SK-N-MC (cell line): ENCODE measurements around the gene CEND1.

Source experiments
- DNase-seq: peaks from one replicate; pipeline ENCODE4 v3.0.0-alpha.2; 2011; ENCODE audit warnings: low read depth, low spot score
- H3K27ac ChIP-seq: fragments of 200-600 bp; sonication (generic); 2 replicates; pipeline ENCODE4 v1.5.1; 2016; ENCODE audit warnings: mixed run types
- H3K36me3 ChIP-seq: fragments of 200-600 bp; sonication (generic); 2 replicates; pipeline ENCODE4 v1.6.1; 2017; ENCODE audit warnings: antibody characterized with exemption, low read length, mixed read lengths; ENCODE audit not compliant: insufficient read depth
- H3K4me3 ChIP-seq: fragments of 200-600 bp; sonication (generic); 2 replicates; pipeline ENCODE4 v1.5.1; 2016
- H3K9ac ChIP-seq: fragments of 200-600 bp; sonication (generic); 2 replicates; pipeline ENCODE4 v1.8.0; 2017; ENCODE audit warnings: mixed run types, mixed read lengths; ENCODE audit not compliant: insufficient read length
- H3K9me3 ChIP-seq: fragments of 200-600 bp; sonication (generic); 2 replicates; pipeline ENCODE4 v1.6.1; 2017; ENCODE audit warnings: low read depth, mild to moderate bottlenecking, antibody characterized with exemption, low read length, moderate library complexity, mixed read lengths
- EZH2 ChIP-seq: fragments of 200-600 bp; sonication (generic); IDR thresholded peaks from one replicate; pipeline ENCODE4 v1.6.1; 2017; ENCODE audit warnings: antibody characterized with exemption
- FOXP2 ChIP-seq: optimal IDR thresholded peaks from 2 replicates; pipeline ENCODE3; 2011; ENCODE audit warnings: mild to moderate bottlenecking, moderate library complexity; ENCODE audit not compliant: insufficient read depth; ENCODE audit errors: extremely low read length, control extremely low read depth
- POLR2AphosphoS5 ChIP-seq: IDR thresholded peaks from 2 replicates; pipeline ENCODE4 v1.6.1; 2012; ENCODE audit warnings: mild to moderate bottlenecking, low read depth, low read length, borderline replicate concordance

CEND1 gene

DNA sequence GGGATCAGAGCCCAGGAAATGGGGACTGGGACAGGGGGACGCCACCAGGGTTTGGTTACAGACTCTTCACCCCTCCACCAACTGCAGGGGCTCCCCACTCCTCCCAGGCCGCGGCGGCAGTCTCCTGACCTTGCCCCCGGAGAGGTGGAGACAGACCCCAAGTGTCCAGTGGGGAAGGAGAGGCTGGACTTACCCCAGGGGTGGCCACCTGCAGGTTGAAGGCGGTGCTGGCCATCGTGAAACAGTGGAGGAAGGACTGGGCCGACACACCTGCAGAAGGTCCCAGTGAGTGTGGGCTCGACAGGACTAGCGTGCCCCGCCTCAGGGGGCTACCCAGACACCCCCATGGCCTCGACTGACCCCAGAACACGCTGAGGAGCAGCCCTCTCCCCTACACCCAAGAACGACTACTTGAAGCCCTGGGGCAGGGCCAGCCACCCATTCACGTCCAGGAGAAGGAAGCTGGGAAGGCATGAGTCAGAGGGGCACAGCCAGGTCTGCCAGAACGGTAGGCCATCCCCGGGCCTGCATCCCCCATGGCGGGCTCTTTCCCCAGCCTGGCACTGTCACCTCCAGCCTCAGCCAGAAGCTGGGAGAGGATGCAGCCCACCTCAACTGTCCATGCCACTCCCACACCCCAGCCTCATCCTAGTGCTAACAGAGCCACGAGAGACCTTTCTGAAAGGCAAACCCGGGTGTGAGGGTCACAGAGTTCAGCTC is 14.9 kb downstream of the CEND1 start:
- no peak overlapping the region for H3K9ac ChIP-seq
- no peak overlapping the region for H3K27ac ChIP-seq
- no peak overlapping the region for H3K4me3 ChIP-seq
- no peaks in the 10 kb centered on the region for H3K9me3 ChIP-seq
- DNase-seq: no peak
- peaks cover 37% of the 10 kb centered on the region; the same call in 1 of the 2 replicates for H3K36me3 ChIP-seq
- TF ChIP-seq FOXP2 (no peak), EZH2 (no peak), POLR2AphosphoS5 (no peak)

DNA sequence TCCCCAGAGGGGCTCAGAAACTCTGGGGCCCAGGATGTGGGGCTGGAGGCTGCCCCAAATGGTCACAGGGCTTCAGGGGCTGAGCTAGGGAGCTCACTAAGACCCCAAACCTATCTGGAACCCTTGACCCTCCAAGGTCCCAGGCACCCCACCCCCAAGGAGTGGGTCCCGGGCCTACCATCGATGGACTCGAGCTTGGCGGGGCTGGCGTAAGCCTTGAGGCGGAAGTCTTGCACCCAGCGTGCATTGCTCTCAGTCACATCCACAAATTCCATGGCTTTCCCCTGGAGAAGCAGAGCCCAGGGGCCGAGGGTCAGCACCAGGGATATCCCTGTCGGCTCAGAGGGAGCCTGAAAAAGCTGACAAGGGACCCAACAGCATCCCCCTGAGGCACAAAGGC is 16.1 kb downstream of the CEND1 start:
- H3K4me3 ChIP-seq: no peak overlapping the region
- no peaks in the 10 kb centered on the region for H3K9me3 ChIP-seq
- no peak for DNase-seq
- no peak overlapping the region for H3K9ac ChIP-seq
- H3K27ac ChIP-seq: no peak overlapping the region
- no peak for TF ChIP-seq EZH2
- peaks cover 40% of the 10 kb centered on the region; the same call in 1 of the 2 replicates for H3K36me3 ChIP-seq

DNA sequence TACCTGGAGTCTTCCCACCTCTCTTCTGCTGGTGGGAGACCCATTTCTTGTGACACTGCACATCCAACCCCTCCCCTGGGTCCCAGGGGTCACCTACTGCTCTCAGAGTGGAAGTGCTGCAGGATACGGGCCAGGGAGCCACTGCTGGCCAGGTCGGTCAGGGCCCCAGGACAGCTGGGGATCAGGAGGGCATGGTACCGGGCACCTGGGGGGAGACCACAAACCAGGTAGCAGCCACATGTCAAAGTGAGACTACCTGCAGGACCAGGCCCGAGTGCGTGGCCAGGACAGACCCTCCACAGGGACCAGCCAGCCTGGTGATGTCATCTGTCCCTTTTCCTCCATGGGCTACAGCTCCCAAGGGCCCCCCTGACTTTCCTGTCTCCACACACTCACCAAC is 16.5 kb downstream of the CEND1 start:
- TF ChIP-seq FOXP2 (no peak), EZH2 (no peak), POLR2AphosphoS5 (no peak)
- no peak overlapping the region for H3K27ac ChIP-seq
- no peak for DNase-seq
- H3K4me3 ChIP-seq: no peak overlapping the region
- no peak overlapping the region for H3K9ac ChIP-seq
- no peaks in the 10 kb centered on the region for H3K9me3 ChIP-seq
- peaks cover 40% of the 10 kb centered on the region; the same call in 1 of the 2 replicates for H3K36me3 ChIP-seq

DNA sequence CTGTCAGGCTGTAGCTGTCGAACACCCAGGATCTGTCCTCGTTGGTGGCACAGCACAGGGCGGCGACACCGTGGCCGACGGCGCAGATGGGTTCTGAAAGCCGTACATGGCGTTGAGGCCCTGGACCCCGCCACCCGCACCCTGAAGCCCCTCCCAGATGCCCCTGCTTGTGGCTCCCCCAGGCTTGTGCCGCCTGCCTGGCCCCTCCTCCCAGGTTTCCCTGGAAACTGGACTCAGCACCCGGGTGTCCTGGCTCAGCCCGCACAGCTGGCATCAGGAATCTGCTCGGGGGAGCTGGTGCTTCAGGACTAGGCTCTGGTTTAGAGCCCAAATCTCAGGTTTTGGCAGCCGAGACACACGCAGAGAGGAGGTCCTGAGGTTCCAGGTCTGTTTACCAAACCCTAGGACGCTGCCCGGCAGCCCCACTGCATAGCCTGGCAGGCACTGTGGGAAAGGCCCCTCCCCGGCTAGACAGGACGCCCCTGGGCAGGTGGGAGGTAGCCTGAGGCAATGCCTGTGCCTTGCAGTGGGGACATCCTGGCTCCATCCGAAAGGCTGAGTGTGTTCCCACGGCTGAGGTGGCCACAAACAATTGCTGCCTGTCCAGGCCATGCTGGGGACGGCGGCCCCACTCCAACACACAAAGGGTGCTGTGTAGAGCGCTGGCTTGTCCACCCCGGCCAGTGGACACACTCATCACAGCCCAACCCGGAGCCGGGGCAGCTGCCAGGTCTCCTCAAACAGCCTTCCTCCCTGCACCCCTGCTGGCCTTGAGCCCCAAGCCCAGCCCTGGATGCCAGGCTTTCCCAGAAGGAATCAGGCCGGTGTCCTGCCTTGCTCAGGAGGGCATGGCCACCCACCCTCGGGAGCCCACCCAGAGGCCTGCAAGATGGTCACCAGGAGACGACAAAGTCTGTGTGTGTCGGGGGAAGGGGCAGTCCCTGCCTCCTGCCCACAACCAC is 17.2 kb downstream of the CEND1 start:
- H3K9me3 ChIP-seq: no peaks in the 10 kb centered on the region
- no peak overlapping the region for H3K4me3 ChIP-seq
- H3K9ac ChIP-seq: no peak overlapping the region
- TF ChIP-seq FOXP2 (no peak), EZH2 (no peak), POLR2AphosphoS5 (no peak)
- peaks cover 40% of the 10 kb centered on the region; the same call in 1 of the 2 replicates for H3K36me3 ChIP-seq
- no peak overlapping the region for H3K27ac ChIP-seq
- DNase-seq: no peak

DNA sequence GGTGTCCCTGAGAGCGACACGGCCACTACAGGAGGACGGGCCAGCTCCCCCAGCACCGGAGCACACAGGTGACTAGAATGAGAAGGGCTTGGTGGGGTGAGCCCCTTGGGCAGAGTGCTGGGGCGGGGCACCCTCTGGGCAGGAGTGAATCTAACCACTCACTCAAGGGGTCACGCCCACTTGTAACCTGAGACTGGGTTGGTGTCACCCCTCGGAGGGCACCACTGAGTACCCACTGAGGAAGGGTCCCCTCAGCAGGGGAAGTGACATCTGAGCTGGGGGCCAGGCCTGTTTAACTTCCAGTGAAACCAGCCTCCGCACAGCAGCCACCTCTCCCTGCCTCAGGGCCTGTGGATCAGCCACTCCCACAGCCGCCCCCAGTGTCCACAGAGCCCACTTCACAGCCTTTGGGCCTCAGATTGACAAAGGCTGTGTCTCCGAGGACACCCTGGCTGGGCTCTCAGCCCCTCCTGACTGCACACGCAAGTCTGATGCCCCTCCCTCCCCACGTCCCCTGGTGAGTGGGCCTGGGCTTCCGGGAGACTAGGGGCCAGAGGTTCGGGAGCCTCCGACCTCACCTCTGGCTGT is 18.2 kb downstream of the CEND1 start:
- no peak overlapping the region for H3K9ac ChIP-seq
- peaks cover 45% of the 10 kb centered on the region; the same call in 1 of the 2 replicates for H3K36me3 ChIP-seq

DNA sequence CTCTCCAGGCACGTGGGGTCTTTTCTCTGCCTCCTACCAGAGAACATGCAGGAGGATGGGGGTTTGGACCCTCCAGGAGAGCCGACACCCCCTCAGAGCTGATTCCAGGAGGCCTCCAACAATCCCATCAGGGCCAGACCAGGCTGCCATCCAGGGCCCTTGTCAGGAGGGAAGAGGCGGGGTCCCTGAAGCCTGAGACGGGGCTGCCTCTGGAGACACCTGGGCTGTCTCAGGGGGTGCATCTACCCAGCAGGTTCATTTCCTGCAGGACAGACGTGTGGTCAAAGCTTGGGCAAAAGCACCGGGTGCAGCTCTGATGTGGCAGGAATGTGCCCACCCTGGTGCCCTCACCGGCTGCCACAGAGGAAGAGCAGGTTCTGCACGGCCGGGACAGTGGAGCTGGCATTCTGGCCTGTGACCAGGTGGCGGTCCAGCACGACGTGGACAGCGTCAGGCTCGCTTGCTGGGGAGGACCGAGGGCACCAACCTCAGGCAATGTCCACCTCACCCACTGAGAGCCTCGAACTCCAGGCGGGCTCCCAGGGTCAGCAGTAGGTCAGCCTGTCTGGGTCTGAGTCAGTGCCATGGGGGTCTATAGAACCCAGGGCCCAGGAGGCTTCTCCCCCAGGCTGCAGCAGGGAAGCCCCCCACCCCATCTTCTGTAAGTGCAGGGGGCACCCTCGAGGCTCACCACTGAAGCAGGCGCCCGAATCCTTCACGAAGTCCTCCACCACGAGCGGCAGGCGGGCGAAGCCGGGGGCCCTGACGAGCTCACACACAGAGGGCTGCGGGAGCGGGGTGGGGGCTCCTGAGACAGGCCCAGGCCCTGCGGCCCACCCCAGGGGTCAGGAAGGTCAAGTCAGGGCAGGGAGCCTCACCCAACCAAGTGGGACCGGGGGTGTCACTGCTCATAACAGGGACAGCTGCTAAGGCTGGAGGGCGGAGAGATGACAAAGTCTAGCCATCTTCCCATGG is 19.0 kb downstream of the CEND1 start:
- TF ChIP-seq FOXP2: no peak
- no peak for TF ChIP-seq EZH2
- TF ChIP-seq POLR2AphosphoS5: no peak
- H3K9me3 ChIP-seq: no peaks in the 10 kb centered on the region
- no peak for DNase-seq
- no peak overlapping the region for H3K27ac ChIP-seq
- H3K36me3 ChIP-seq: peaks cover 53% of the 10 kb centered on the region
- H3K4me3 ChIP-seq: no peak overlapping the region
- H3K9ac ChIP-seq: no peak overlapping the region

More for the DNA sequence above, 18.2 kb downstream of the CEND1 start:
- no peak for DNase-seq
- no peak overlapping the region for H3K27ac ChIP-seq
- H3K9me3 ChIP-seq: no peaks in the 10 kb centered on the region
- H3K4me3 ChIP-seq: no peak overlapping the region
- no peak for TF ChIP-seq POLR2AphosphoS5
- no peak for TF ChIP-seq FOXP2
- no peak for TF ChIP-seq EZH2

DNA sequence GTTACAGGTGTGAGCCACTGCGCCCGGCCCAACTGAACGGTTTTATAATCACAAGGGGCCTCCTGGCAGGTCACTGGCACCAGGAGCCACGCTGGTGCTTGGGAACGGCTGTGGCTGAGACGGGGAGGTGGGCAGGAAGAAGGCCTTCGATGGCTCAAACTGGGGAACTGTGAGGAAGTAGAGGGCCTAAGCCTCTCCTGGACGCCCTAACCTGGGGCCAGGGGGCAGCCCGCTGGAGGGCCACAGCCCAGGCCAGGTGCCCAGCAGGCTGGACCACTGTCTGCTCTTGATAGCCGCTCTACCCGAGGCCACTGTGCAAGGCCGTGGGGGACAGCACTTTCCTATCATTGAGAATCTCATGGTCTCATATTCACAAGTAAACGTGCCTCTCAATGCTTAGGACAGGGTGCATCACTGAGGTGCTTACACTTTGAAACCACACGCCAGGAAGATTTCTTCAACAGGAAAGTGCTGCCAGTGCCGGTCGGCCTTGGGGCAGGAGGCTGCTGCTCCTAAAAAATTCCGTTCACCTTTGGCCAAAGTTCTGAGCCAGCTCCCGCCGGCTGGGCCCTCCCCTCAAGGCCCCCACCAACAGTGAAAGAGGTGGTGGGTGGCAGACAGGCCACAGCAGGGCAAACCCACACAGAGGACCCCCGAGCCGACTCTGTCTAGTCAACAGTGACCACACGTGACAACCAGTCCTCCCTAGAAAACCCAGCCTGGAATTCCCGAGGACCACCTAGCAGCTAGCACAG is 19.8 kb downstream of the CEND1 start:
- Histone ChIP-seq H3K36me3 (peaks cover 54% of the 10 kb centered on the region), H3K27ac (no peak overlapping the region), H3K9ac (no peak overlapping the region), H3K9me3 (no peaks in the 10 kb centered on the region), H3K4me3 (no peak overlapping the region)
- DNase-seq: no peak
- TF ChIP-seq FOXP2 (no peak), POLR2AphosphoS5 (no peak), EZH2 (no peak)
